HS-5 (cell line): ENCODE data around the gene EEFSEC.
"Not testable (repeated sequence)": the region's sequence is repeated elsewhere in the genome, so short reads cannot be mapped to it uniquely, and the experiment has no call there.

Experiments
- DNase-seq: peaks from one replicate; pipeline ENCODE4 v3.0.0-alpha.2; 2012; ENCODE audit warnings: low read depth

The EEFSEC gene

GRCh38 chr3:128152419-128153155, 694 bp upstream of the EEFSEC start:
- DNase-seq, result no peak

- not testable (repeated sequence) for DNase-seq
Measured at GRCh38 chr3:128154354-128154753, 1.1 kb downstream of the EEFSEC start.

- DNase-seq, result no peak
Measured at GRCh38 chr3:128155616-128156360, 2.5 kb downstream of the EEFSEC start.

- no peak for DNase-seq
Measured at GRCh38 chr3:128160661-128161060, 7.4 kb downstream of the EEFSEC start.

GRCh38 chr3:128163432-128163831, 10.2 kb downstream of the EEFSEC start:
- DNase-seq, result no peak

- DNase-seq, result no peak
Measured at GRCh38 chr3:128166971-128167453, 13.7 kb downstream of the EEFSEC start.

GRCh38 chr3:128167646-128167972, 14.3 kb downstream of the EEFSEC start:
- no peak for DNase-seq

- DNase-seq, result no peak
Measured at GRCh38 chr3:128167973-128168674, 14.8 kb downstream of the EEFSEC start.

- no peak for DNase-seq
Measured at GRCh38 chr3:128168836-128169235, 15.6 kb downstream of the EEFSEC start.

- DNase-seq, result peak; percentile 43
Measured at GRCh38 chr3:128170866-128171516, 17.7 kb downstream of the EEFSEC start.

- DNase-seq, result no peak
Measured at GRCh38 chr3:128173200-128173599, 19.9 kb downstream of the EEFSEC start.

- DNase-seq, result no peak
Measured at GRCh38 chr3:128173849-128174248, 20.6 kb downstream of the EEFSEC start.

- DNase-seq, result no peak
Measured at GRCh38 chr3:128174675-128175590, 21.7 kb downstream of the EEFSEC start.

- no peak for DNase-seq
Measured at GRCh38 chr3:128175768-128176167, 22.5 kb downstream of the EEFSEC start.

- no peak for DNase-seq
Measured at GRCh38 chr3:128176276-128176833, 23.1 kb downstream of the EEFSEC start.

GRCh38 chr3:128177865-128178264, 24.6 kb downstream of the EEFSEC start:
- DNase-seq, result no peak

- no peak for DNase-seq
Measured at GRCh38 chr3:128178782-128179483, 25.7 kb downstream of the EEFSEC start.

- no peak for DNase-seq
Measured at GRCh38 chr3:128179484-128179819, 26.2 kb downstream of the EEFSEC start.

GRCh38 chr3:128180436-128180835, 27.2 kb downstream of the EEFSEC start:
- no peak for DNase-seq

GRCh38 chr3:128180913-128181312, 27.6 kb downstream of the EEFSEC start:
- no peak for DNase-seq
